ENCODE results near the gene KIF21B.

- TF ChIP-seq EZH2 (IDR thresholded peaks at IDR 0.05; ENCODE audit: insufficient read depth, poor library complexity, severe bottlenecking) (no peak), EZH2phosphoT487 (IDR thresholded peaks at IDR 0.05; ENCODE audit: insufficient read depth, low read depth) (no peak)
Observed at GRCh38 chr1:201022493-201022819, 1.1 kb downstream of the KIF21B start.

Measured in GM23248 (cell line).